PC-3 (cell line): Measurements from ENCODE around the gene CLCF1. TPM values are rescaled to one million over a fixed set of nuclear protein-coding genes. Genes with fewer than 3 reads are reported as not detected.

Source experiments
- ATAC-seq: fragments of 200-7000 bp; cut with Tn5 transposase; 2 replicates; pipeline ENCODE4 v1.9.1; 2020; ENCODE audit warnings: mild to moderate bottlenecking, moderate library complexity
- BruUV-seq: library from RNA; stranded (reverse); fragments of 400-500 nt; replicated peaks from 2 replicates; lab custom pipeline; 2021; lab: Mats Ljungman, UMichigan
- CTCF ChIA-PET: fragments of 300-600 bp; sonication (Branson Sonifier 250); formaldehyde crosslinking; loops from one replicate; lab custom pipeline; 2022; ENCODE audit warnings: antibody characterized with exemption; lab: Charles Lee
- POLR2A ChIA-PET: fragments of 300-600 bp; sonication (Branson Sonifier 250); formaldehyde crosslinking; loops from one replicate; lab custom pipeline; 2022; ENCODE audit warnings: antibody characterized with exemption; ENCODE audit not compliant: unreplicated experiment; lab: Charles Lee
- DNase-seq: peaks from one replicate; pipeline ENCODE4 v3.0.0-alpha.2; 2015
- H2AFZ ChIP-seq: fragments of 300-600 bp; sonication (generic); 2 replicates; pipeline ENCODE4 v1.6.0; 2016; ENCODE audit warnings: antibody characterized with exemption, low read length
- H3F3A ChIP-seq: fragments of 300-600 bp; sonication (generic); one replicate; pipeline ENCODE4 v1.6.0; 2017; ENCODE audit warnings: antibody characterized with exemption, low read length, control low read depth, mild to moderate bottlenecking; ENCODE audit not compliant: unreplicated experiment
- H3K27ac ChIP-seq: fragments of 300-600 bp; sonication (generic); 2 replicates; pipeline ENCODE4 v1.5.1; 2016; ENCODE audit warnings: mild to moderate bottlenecking, low read length
- H3K27me3 ChIP-seq: fragments of 300-600 bp; sonication (generic); 2 replicates; pipeline ENCODE4 v1.6.1; 2016; ENCODE audit warnings: low read length, mixed read lengths
- H3K36me3 ChIP-seq: fragments of 300-600 bp; sonication (generic); 2 replicates; pipeline ENCODE4 v1.6.1; 2016; ENCODE audit warnings: low read depth, mixed run types, low read length, mixed read lengths
- H3K4me1 ChIP-seq: fragments of 300-600 bp; sonication (generic); 2 replicates; pipeline ENCODE4 v1.5.1; 2016; ENCODE audit warnings: low read length; ENCODE audit not compliant: insufficient read depth
- H3K4me2 ChIP-seq: fragments of 300-600 bp; sonication (generic); 2 replicates; pipeline ENCODE4 v1.6.0; 2016; ENCODE audit warnings: low read length
- H3K4me3 ChIP-seq: fragments of 300-600 bp; sonication (generic); 2 replicates; pipeline ENCODE4 v1.5.1; 2016; ENCODE audit warnings: mild to moderate bottlenecking, low read length, mixed read lengths
- H3K79me2 ChIP-seq: fragments of 300-600 bp; sonication (generic); 2 replicates; pipeline ENCODE4 v1.6.1; 2017; ENCODE audit warnings: low read length, mixed read lengths
- H3K9ac ChIP-seq: fragments of 300-600 bp; sonication (generic); 2 replicates; pipeline ENCODE4 v1.6.0; 2016; ENCODE audit warnings: mild to moderate bottlenecking, low read length
- H3K9me2 ChIP-seq: fragments of 300-600 bp; sonication (generic); replicated peaks from 2 replicates; pipeline ENCODE4 v1.6.1; 2016; ENCODE audit warnings: mixed run types, low read length, mixed read lengths
- H3K9me3 ChIP-seq: fragments of 300-600 bp; sonication (generic); 2 replicates; pipeline ENCODE4 v1.6.1; 2016; ENCODE audit warnings: low read length, mixed read lengths
- H4K20me1 ChIP-seq: fragments of 300-600 bp; sonication (generic); 2 replicates; pipeline ENCODE4 v1.6.1; 2016; ENCODE audit warnings: low read length, mixed read lengths
- CTCF ChIP-seq: fragments of 300-600 bp; sonication (generic); conservative IDR thresholded peaks from 2 replicates; pipeline ENCODE4 v1.5.1; 2017; ENCODE audit warnings: antibody characterized with exemption, low read depth, mild to moderate bottlenecking, low read length
- EZH2 ChIP-seq: fragments of 300-600 bp; sonication (generic); IDR thresholded peaks from one replicate; pipeline ENCODE4 v1.6.1; 2017; ENCODE audit warnings: antibody characterized with exemption, mild to moderate bottlenecking, low read length; ENCODE audit not compliant: unreplicated experiment
- EZH2phosphoT487 ChIP-seq: fragments of 300-600 bp; sonication (generic); IDR thresholded peaks from 2 replicates; pipeline ENCODE4 v1.6.1; 2018; ENCODE audit warnings: mild to moderate bottlenecking, antibody characterized with exemption, low read length, borderline replicate concordance
- intact Hi-C: fragments of 100-400 bp; cut with micrococcal nuclease; formaldehyde crosslinking; loops from 2 replicates; pipeline ENCODE4 v1.9.0; 2023
- total RNA-seq: library from RNA; depleted of rRNA; stranded (reverse); fragments of >200 nt; gene quantifications from 2 replicates; pipeline ENCODE4 v1.2.3, GENCODE V29; 2014

The CLCF1 gene
- total RNA-seq, 1 experiment from 2014 or later = 48.3 TPM

DNA sequence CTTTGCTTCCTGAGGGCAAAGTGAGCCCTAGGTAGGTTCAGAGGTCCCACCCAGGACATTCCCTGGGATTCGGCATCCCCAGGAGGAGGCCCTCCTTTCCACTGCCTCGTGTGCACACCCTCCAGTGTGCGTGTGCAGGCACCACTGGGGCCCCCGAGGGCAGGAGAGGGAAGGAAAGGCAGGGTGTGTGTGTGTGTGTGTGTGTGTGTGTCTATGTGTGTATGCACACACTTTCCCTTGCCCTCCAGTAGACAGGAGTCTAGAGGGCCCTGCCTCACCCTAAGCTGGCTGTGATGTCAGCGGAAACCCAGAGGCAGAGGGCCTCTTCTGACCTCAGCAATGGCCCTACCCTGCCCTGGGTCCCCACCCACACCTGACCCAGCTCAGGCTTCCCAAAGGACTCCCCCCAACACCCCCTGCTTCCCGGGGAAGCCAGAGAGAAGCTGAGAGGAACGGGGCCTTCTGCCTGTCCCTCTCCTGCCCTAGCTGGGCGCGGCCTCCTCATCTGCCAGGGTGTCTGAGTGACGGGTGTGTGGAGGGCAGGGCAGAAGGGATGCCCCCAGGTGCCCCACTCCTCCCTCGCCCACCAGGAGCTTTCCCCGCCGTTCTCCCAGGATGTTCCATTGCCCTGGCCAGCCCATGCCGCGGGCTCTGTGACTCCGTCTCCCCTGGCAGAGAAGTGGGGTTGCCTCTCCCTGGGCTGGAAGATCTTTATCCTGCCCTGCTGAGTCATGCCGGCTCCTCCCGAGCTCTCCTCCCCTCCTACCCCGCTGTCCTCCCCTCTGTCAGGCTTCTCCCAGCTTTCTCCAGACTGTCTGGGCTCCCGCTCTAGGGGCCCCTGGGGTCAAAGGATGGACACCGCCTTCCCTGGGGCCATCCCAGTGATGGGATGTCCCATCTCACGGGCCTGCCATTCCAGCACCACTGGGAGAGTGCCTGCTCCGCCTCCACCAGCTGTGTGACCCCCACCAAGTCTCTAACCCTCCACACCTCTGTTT lies 6.0 kb upstream of the CLCF1 start:
- Histone ChIP-seq H3K4me1 (peaks cover 76% of the 10 kb centered on the region), H3K27ac (peak overlapping the region; percentile 100), H3K36me3 (no peaks in the 10 kb centered on the region), H3K9me2 (no peaks in the 10 kb centered on the region), H4K20me1 (no peaks in the 10 kb centered on the region), H2AFZ (peak overlapping the region; percentile 53), H3K9me3 (no peaks in the 10 kb centered on the region), H3K4me2 (peak overlapping the region; percentile 72), H3K4me3 (no peak overlapping the region; the same call in 1 of the 2 replicates), H3K79me2 (peaks cover 11% of the 10 kb centered on the region; the same call in 1 of the 2 replicates), H3F3A (peaks cover 5% of the 10 kb centered on the region), H3K9ac (peak overlapping the region; percentile 69), H3K27me3 (no peaks in the 10 kb centered on the region)
- TF ChIP-seq CTCF = no peak
- TF ChIP-seq EZH2 = no peak
- TF ChIP-seq EZH2phosphoT487 = no peak
- BruUV-seq = TSS peak; percentile 75
- intact Hi-C loops = no loop called here
- DNase-seq (peak; percentile 85), ATAC-seq (peak; percentile 53)
- POLR2A ChIA-PET = interaction anchor here (0.6 kb wide), 2 partner anchors 22 to 25 kb away, joined by 4 to 5 read pairs; partner anchors contain the start of gene PPP1CA
- CTCF ChIA-PET = interaction anchor here (1.0 to 4.7 kb wide), 3 partner anchors 22 to 34 kb away, joined by 10 to 55 read pairs (median 41); no protein-coding TSS in a partner anchor

- no peak overlapping the region for H2AFZ ChIP-seq
- POLR2A ChIA-PET = no interaction called here
- BruUV-seq = no TSS peak
These were observed 5.1 kb upstream of the CLCF1 start for GRCh38 chr11:67378544-67378943.

More at GRCh38 chr11:67378544-67378943, 5.1 kb upstream of the CLCF1 start:
- Histone ChIP-seq H3K27ac (peak overlapping the region; percentile 100), H3K36me3 (no peaks in the 10 kb centered on the region), H4K20me1 (no peaks in the 10 kb centered on the region), H3K9me2 (no peaks in the 10 kb centered on the region), H3K27me3 (no peaks in the 10 kb centered on the region), H3K4me2 (peak overlapping the region; percentile 72), H3K4me3 (peak overlapping the region; percentile 11; the same call in 1 of the 2 replicates), H3K9me3 (no peaks in the 10 kb centered on the region), H3K4me1 (peaks cover 77% of the 10 kb centered on the region), H3F3A (peaks cover 8% of the 10 kb centered on the region), H3K9ac (peak overlapping the region; percentile 69), H3K79me2 (peaks cover 12% of the 10 kb centered on the region)
- intact Hi-C loops = no loop called here
- TF ChIP-seq CTCF = no peak
- no peak for ATAC-seq
- CTCF ChIA-PET = interaction anchor here (2.2 kb wide), 1 partner anchor 32 kb away, joined by 11 read pairs; no protein-coding TSS in a partner anchor
- DNase-seq = no peak
